22Rv1 (cell line): ENCODE results near the gene ADGRL3.

Source experiments
- ZFX ChIP-seq: fragments of 450-650 bp; IDR thresholded peaks from 2 replicates; pipeline ENCODE4 v1.6.1; 2017; ENCODE audit warnings: antibody characterized with exemption, borderline replicate concordance
- TF ChIP-seq, protein P1 (sequence below): fragments of 450-650 bp; IDR thresholded peaks from 2 replicates; pipeline ENCODE4 v1.5.1; 2017; ENCODE audit warnings: mild to moderate bottlenecking

DNA sequence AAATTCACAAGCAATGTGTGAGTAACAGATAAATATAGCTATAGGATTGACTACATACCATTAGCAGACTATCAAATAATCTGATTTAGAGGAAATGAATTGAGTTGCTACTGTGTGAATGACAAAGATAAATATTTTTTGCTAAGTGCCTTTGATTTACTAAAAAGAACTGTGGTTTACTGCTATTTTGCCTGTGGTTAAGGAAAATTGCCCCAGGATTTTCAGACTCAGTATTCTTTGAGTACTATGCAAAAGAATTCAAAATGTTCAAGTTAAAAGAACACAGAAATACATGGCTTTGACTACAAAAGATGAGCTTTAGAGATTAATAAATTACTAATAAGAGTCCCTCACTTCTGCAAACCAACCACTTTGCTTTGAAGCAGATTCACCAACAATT is 853.8 kb downstream of the ADGRL3 start:
- TF ChIP-seq, protein P1, sequence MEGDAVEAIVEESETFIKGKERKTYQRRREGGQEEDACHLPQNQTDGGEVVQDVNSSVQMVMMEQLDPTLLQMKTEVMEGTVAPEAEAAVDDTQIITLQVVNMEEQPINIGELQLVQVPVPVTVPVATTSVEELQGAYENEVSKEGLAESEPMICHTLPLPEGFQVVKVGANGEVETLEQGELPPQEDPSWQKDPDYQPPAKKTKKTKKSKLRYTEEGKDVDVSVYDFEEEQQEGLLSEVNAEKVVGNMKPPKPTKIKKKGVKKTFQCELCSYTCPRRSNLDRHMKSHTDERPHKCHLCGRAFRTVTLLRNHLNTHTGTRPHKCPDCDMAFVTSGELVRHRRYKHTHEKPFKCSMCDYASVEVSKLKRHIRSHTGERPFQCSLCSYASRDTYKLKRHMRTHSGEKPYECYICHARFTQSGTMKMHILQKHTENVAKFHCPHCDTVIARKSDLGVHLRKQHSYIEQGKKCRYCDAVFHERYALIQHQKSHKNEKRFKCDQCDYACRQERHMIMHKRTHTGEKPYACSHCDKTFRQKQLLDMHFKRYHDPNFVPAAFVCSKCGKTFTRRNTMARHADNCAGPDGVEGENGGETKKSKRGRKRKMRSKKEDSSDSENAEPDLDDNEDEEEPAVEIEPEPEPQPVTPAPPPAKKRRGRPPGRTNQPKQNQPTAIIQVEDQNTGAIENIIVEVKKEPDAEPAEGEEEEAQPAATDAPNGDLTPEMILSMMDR, result no peak
- no peak for TF ChIP-seq ZFX
